HG03066 (cell line): ENCODE results near the gene WNK3.
"Not testable (repeated sequence)": the region's sequence is repeated elsewhere in the genome, so short reads cannot be mapped to it uniquely, and the experiment has no call there.

Experiments
- ATAC-seq: cut with Tn5 transposase; IDR thresholded peaks from one replicate; pipeline ENCODE4 v1.9.1; 2021; ENCODE audit warnings: low read depth; ENCODE audit not compliant: unreplicated experiment

WNK3 gene

DNA sequence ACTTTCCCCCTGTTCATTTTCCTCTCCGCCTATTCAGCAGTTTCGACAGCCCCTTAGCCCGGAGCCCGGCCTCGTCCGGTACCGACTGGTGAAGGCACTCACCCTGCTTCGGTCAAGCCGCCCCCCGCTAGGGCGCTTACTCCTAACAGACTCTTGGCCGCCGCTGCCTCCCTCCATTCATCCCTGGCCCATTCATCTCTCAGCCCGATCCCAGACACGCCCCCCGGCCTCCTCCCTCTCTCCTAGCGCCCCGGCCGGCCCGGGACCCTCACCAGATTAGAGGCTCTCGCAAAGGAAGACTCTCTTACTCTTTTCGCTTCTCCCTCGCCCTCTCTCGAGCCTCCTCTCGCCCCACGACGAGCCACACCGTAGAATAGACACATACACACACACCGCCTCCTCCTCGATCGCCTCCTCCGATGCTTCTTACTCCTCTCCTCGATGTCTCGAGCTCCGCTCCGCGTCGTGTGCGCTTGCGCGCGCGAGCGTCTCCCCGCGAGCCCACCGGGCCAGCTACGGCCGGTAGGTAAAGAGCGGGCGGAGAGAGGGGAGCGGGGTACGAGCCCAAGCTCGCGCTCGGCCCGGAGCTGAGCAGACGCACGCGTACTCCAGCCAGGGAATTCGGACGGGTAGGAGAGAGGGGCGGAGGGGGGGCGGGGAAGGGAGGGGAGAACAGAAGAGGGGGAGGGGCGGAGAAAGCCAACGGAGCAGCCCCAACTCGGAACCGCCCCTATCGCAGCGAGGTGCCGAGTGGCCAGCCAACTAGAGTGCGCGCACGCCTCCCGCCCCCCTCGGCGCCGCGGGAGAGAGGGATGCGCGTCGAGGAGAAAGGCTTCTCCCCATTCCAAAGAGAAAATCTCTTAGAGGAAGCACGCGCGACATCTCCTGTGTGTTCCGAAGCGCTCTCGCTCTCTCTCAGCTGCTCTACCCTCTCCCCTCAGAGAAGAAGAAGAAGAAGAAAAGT lies at the start of gene WNK3:
TSS of gene WNK3 (minus strand) at position 633 of the 964 bp plus-strand sequence.
- ATAC-seq: no peak

- no peak for ATAC-seq
These were observed 49.4 kb upstream of the WNK3 start for GRCh38 chrX:54407266-54407665.

- no peak for ATAC-seq
These were observed 39.3 kb upstream of the WNK3 start for GRCh38 chrX:54397113-54397512.

GRCh38 chrX:54386314-54386713 lies 28.5 kb upstream of the WNK3 start:
- ATAC-seq: no peak

- ATAC-seq: not testable (repeated sequence)
These were observed 26.8 kb upstream of the WNK3 start for GRCh38 chrX:54384661-54385060.

- no peak for ATAC-seq
These were observed 1.6 kb upstream of the WNK3 start for GRCh38 chrX:54359408-54359807.

GRCh38 chrX:54358424-54359211 lies 772 bp upstream of the WNK3 start:
- ATAC-seq: no peak

GRCh38 chrX:54352677-54353076 lies 5.2 kb downstream of the WNK3 start:
- no peak for ATAC-seq

- not testable (repeated sequence) for ATAC-seq
These were observed 20.5 kb downstream of the WNK3 start for GRCh38 chrX:54337383-54337782.

- ATAC-seq: no peak
These were observed 32.8 kb downstream of the WNK3 start for GRCh38 chrX:54325077-54325476.

DNA sequence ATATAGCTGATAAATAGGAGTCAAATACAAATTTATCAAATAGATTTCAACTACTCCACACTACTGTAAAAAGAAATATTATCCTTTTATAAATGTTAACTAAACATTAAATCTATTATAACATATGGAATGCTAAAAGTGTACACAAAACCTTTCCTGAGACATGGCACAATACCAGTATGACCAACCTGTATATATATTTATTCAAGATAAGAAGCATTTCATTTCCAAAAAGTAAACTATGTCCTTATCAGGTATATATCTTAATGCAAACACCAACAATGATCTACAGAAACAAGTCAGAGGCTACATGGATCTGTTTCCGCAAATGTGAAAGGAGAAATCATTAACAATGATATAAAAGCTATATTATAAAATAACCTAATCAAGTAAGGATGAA lies 37.8 kb downstream of the WNK3 start:
- ATAC-seq: no peak

- no peak for ATAC-seq
These were observed 51.5 kb downstream of the WNK3 start for GRCh38 chrX:54306379-54306778.

GRCh38 chrX:54301516-54301915 lies 56.3 kb downstream of the WNK3 start:
- ATAC-seq: no peak

GRCh38 chrX:54294306-54294705 lies 63.5 kb downstream of the WNK3 start:
- ATAC-seq: no peak

GRCh38 chrX:54292755-54293154 lies 65.1 kb downstream of the WNK3 start:
- ATAC-seq: no peak

GRCh38 chrX:54291758-54292157 lies 66.1 kb downstream of the WNK3 start:
- no peak for ATAC-seq

- ATAC-seq: no peak
These were observed 68.9 kb downstream of the WNK3 start for GRCh38 chrX:54288968-54289367.

DNA sequence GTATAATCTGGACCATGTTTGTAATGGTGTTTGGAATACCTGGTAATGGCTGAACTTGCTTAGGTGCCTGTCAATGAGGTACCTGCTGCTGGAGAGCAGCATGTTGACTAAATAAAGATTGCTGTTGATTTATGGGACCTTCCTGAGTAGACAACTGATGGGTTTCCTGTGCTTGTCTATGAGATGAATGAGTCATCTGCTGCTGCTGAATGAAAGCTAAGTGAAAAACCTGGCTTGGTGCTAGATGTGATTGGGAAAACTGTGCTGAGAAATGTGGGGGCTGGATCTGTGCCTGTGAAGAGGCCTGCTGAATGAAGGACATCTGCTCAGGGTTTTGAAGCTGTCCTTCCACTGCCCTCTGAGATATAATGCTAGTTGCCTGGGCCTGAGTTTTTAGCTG lies 69.6 kb downstream of the WNK3 start:
- ATAC-seq: no peak

- no peak for ATAC-seq
These were observed 76.2 kb downstream of the WNK3 start for GRCh38 chrX:54281676-54282075.

- ATAC-seq: no peak
These were observed 77.4 kb downstream of the WNK3 start for GRCh38 chrX:54280466-54280865.

GRCh38 chrX:54271664-54272063 lies 86.2 kb downstream of the WNK3 start:
- no peak for ATAC-seq

GRCh38 chrX:54248309-54248708 lies 109.5 kb downstream of the WNK3 start:
- ATAC-seq: no peak
